Activated naive CD4-positive, alpha-beta T cell treated with anti-CD3 and anti-CD28 coated beads, Interleukin-2, amount 50 U/mL, for 72 hours (primary cell): Measurements from ENCODE around the gene CAMK2B. TPM values are rescaled to one million over a fixed set of nuclear protein-coding genes. Genes with fewer than 3 reads are reported as not detected.

ENCODE experiments used
- ATAC-seq, 2 donors: fragments of 150-1000 bp; cut with Tn5 transposase; 2 replicates each; pipeline ENCODE4 v1.10.0; 2021; ENCODE audit warnings: mild to moderate bottlenecking in 2 of 2, moderate library complexity in 2 of 2
- DNase-seq, 2 donors: peaks; one replicate each; pipeline ENCODE4 v3.0.0; 2021 to 2022; ENCODE audit warnings: low spot score in 2 of 2
- H3K27ac Mint-ChIP-seq, 2 donors: one replicate each; pipeline ENCODE4 v1.8.0; 2022; ENCODE audit warnings: mild to moderate bottlenecking in 2 of 2, mixed read lengths in 2 of 2
- H3K36me3 Mint-ChIP-seq, 2 donors: one replicate each; pipeline ENCODE4 v1.8.0; 2022; ENCODE audit warnings: mixed read lengths in 2 of 2
- H3K9me3 Mint-ChIP-seq, 2 donors: one replicate each; pipeline ENCODE4 v1.8.0; 2022; ENCODE audit warnings: mixed read lengths in 2 of 2
- total RNA-seq, 2 donors: library from RNA; stranded (reverse); gene quantifications; one replicate each; pipeline ENCODE4 v1.2.3, GENCODE V29; 2022

The CAMK2B gene
- total RNA-seq, 2 donors from 2014 or later: 0.32 to 2.1 TPM

DNA sequence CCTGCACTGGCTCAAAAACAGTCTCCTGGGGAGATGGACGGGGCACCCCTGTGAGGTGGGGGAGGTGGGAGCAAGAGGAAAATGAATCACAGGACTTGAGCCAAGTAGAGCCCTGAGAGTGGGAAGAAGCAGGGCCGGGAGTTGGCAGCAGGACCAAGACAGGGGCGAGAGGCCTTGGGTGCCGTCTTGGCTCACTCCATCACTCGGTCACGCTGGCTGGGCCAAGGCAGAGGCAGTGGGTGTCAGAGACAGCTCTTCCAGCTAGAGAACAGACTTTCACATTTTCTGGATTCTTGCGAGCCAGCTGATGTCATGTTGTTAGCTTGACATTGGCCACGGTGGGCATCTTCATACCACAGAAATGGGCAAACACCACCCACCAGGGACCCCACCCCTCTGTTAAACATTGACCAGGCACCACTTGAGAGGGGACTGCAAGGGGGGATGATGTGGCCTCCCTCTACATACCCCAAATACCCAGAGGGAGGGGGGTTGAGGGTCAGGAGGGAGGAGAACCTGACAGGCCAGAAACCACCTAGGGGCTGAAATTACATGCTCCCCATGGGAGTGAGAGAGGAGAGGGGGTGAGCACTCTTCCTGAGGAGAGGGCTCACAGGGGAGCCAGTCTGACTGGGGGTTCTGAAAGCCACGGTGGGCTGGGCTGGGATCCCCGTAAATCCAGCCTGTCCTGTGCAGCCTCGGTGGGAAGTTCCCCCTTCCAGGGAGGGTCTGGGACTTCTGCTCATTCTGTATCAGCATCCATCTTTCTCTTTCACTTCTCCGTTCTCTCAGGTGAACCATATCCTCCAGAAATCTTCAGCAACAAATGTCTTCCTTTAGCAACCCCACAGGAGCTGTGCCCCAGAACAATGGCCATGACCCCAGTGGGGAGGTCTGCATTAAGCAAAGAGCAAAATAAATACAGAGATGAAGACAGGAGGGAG lies 19.6 kb downstream of the CAMK2B start:
- ATAC-seq: no peak
- H3K9me3 Mint-ChIP-seq: no peaks in the 10 kb centered on the region
- no peak overlapping the region for H3K27ac Mint-ChIP-seq
- no peaks in the 10 kb centered on the region for H3K36me3 Mint-ChIP-seq
- DNase-seq: peak in 1 of 2 donors; percentile 1

DNA sequence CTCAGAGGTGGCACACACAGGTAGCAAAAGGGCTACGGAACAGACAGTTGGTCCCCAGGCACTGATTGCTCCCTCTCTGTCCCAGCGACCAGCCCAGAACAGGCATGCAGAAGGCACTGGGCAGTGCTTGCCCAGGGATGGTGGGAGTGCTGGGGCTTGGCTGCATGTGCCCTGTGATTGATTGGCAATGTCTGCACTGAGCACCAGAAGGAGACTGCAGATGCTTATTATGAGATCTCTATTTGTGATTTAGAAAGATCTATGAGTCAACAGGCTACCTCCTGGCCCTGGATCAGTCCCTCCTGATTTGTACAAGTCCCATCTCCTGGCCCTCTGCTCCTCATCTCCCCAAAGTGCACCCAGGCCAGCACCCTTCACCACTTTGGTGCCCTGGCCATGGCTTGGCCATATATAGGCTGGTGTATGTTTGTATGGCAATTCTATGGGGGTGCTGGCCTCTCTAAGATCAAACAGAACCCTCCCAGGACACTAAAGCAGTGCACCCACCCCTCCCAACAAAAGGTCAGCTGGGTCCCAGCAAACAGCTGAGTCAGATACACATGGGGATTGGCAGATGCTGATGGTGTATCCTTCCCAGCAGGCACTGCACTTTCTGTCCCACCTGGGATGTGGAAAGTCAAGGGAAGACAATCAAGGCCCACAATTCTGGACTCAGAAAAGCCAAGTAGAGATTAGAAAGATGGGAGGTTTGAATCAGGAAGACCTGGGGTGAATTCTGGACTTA lies 30.9 kb downstream of the CAMK2B start:
- DNase-seq (peak in 1 of 2 donors; percentile 44), ATAC-seq (no peak)
- Mint-ChIP-seq H3K27ac (no peak overlapping the region), H3K36me3 (no peaks in the 10 kb centered on the region), H3K9me3 (no peaks in the 10 kb centered on the region)

DNA sequence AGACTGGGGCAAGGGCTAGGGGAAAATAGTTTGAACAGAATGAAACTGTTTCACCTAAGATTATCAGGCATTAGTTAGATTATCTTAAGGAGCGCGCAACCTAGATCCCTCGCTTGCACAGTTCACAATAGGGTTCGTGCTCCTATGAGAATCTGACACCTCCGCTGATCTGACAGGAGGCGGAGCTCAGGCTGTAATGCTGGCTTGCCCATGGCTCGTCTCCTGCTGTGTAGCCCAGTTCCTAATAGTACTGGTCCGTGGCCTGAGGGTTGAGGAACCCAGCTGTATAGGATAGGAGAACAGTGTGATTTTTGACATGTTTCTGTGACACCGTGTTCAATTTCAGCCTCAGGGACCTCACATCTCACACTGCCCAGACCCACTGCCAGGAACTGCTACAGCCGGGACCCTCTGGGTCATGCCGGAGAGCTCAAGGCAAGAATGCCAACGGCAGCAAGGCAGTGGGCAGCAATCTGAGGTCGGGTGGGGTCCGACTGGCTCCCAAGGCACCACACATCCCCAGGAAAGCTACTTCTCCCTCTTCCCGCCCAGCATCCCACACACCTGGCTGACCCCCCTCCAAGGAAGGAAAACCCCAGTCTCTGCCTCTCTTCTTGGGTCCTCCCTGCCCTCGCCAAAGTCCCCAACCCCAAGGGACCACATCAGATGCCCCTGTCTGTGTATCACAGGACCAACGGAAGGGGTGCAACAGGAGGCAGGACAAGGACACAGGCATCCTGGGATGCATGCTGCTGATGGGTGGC lies 31.7 kb downstream of the CAMK2B start:
- DNase-seq (peak in 1 of 2 donors; percentile 28), ATAC-seq (no peak)
- Mint-ChIP-seq H3K36me3 (no peaks in the 10 kb centered on the region), H3K27ac (no peak overlapping the region), H3K9me3 (no peaks in the 10 kb centered on the region)

DNA sequence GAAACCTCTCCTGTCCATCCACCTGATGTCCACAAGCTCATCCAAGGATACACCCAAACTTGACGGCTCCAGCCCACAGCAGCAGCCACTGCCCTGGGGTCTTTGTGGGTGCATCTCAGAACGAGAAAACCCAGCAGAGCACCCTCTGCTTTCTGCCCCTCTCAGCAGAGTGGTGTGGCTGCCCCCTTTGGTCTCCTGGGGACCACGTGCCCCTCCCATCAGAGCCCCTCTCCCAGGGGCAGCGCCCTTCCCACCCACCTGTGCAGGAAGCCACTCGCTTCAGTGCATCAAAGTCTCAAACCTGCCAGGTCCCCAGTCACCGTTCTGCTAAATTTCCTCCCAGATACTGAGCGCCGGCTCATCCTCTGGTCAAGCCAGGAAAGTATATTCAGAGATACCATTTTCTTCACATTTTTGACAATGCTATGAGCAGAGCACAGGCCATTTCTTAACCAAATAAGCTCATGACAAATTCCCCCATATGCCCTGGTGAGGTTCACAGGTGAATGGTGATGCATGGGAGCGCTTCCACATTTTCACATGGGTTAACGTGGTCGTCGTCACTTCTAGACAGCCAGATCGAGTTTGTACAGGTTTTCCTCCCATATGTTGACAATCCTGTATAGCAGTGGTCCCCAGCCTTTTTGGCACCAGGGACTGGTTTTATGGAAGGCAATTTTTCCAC lies 32.4 kb downstream of the CAMK2B start:
- Mint-ChIP-seq H3K36me3 (no peaks in the 10 kb centered on the region), H3K9me3 (no peaks in the 10 kb centered on the region), H3K27ac (no peak overlapping the region)
- ATAC-seq (no peak), DNase-seq (peak in 1 of 2 donors; percentile 18)

DNA sequence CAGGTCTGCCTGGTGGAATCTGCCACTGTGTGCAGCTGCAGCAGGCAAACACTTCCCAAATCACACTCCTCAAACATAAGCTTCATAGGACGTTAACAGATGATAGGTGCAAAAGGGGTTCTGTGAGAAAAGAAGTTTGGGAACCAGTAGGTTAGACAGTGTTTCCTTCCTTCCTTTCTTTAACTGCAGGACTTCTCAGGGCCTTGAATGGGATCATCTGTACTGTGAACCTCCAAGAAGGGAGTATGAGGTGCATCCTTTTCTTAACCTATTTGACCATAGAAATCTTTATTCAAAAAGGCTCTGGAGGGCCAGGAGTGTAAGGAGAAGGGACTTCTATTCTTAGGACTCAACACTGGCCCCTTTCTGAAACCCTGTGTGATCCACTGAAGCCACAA lies 33.0 kb downstream of the CAMK2B start:
- no peak for DNase-seq
- no peak for ATAC-seq
- no peaks in the 10 kb centered on the region for H3K36me3 Mint-ChIP-seq

DNA sequence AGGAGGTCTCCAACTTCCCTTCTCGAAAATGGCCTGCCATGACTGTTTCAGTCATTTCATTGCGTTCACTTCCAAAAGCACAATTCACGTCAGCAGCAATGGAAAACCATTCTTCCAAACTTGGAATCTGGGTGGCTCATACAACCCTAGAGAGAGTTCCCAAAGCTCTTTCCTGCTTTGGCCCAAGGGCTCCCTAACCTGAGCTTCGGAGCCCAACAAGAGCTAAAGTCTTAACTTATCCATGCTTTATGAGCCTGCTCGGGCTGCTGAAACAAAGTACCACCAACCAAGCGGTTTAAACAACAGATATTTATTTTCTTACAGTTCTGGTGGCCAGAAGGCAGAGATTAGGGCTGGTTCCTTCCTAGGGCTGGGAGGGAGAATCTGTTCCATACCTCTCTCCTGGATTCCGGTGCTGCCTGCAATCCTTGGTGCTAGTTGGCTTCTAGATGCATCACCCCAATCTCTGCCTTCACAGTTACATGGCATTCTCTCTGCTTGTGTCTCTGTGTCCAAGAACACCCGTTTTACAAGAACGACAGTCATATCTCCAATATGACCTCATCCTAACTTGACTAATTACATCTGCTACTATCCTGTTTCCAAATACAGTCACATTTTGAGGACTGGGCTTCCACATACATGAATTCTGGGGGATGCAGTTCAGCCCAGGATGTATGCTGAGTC lies 33.5 kb downstream of the CAMK2B start:
- Mint-ChIP-seq H3K36me3 (no peaks in the 10 kb centered on the region), H3K9me3 (no peaks in the 10 kb centered on the region), H3K27ac (no peak overlapping the region)
- peak in 1 of 2 donors; percentile 20 for DNase-seq
- ATAC-seq: no peak

More for the DNA sequence above, 33.0 kb downstream of the CAMK2B start:
- Mint-ChIP-seq H3K9me3 (no peaks in the 10 kb centered on the region), H3K27ac (no peak overlapping the region)

DNA sequence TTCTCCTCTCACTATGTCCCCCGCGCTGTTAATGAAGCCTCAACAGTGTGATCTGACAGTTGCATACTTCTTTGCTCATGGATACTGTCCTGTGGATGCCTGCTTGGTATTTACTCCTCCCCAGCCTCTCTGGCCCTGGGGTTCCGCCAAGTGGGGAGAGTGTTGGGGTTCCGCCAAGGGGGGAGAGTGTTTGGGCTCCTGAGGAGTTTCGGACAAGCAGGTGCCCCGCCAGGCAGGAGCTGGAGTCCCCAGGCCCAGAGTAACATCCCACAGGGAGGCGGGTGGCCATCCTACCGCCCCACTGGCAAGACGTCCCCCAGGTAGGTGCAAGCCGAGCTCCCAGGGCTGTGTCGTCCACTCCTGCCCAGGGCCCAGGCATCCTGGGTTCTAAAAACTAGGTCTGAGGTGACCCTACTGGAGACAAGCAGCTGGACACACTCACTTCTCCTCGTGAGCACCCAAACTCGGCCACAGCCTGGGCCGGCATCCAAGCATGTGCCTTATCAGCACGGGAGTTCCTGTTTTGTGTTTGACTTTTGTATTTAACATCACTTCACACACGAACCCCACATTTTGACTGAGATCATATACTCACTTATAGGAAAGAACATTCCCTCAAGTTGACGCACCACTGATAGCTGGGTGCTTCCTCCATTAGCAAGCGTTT lies 34.2 kb downstream of the CAMK2B start:
- no peak overlapping the region for H3K27ac Mint-ChIP-seq
- H3K9me3 Mint-ChIP-seq: no peaks in the 10 kb centered on the region
- no peaks in the 10 kb centered on the region for H3K36me3 Mint-ChIP-seq
- DNase-seq (peak in 1 of 2 donors; percentile 21), ATAC-seq (no peak)

DNA sequence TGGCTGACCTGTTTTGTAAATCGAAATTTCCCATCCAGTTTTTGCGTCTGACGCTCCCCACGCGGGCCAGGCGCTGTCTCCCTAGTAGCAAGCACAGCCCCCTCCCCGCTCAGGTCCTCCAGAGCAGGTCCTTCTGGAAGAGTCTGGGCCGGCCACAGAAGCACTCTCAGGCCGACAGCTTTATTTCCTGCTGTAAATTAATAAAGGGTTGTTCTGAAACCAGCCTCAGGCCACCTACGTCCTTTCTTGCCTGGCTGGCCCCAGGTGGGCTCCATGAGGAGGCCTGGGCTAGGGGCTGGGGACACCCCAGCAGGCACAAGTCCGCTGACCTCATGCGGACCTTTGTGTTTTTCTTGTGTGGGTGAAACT lies 35.2 kb downstream of the CAMK2B start:
- Mint-ChIP-seq H3K36me3 (no peaks in the 10 kb centered on the region), H3K9me3 (no peaks in the 10 kb centered on the region), H3K27ac (no peak overlapping the region)
- ATAC-seq: no peak
- DNase-seq: peak in 1 of 2 donors; percentile 20

DNA sequence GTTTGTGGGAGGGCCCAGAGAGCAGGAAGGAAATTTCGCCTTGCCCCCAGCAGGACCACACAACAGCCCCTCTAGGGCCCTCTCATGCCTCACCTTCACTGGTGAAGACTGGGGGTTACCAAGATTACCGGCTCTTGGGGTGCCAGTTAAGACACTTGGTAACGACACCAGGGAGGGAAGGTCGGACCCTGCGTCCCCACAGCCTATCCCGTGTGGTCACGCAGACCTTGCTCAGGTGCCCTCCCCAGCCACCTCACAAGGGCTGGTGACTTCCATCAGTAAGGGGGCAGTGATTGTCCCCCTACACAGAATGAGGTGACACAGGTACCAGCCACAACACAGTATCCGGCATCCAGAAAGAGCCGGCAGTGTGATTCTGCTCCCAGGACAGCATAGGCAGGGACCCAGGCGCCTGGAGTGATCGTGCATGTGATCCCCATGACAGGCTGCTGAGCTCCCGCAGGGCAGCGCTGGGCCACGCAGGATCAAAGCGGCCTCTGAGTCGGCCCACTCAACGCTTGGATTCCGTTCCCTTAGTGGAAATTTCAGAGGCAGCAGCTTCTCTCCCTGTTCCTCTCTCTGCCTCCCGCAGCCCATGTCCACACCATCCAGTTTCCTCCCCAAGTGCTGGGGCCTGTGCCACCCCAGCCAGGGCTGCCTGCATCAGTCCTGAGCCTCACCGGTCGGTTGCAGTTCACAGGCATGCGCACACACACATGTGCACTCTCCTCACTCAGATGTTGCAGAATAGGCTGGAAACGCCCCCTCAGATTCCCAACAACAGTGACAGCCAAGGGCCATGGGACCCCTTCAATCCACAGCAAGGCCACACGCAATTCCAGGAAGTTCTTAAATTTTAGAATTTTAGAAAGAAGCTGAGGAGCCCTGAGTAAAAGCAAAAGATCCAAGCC lies 35.8 kb downstream of the CAMK2B start:
- peak in 1 of 2 donors; percentile 31 for DNase-seq
- no peaks in the 10 kb centered on the region for H3K9me3 Mint-ChIP-seq
- no peak overlapping the region for H3K27ac Mint-ChIP-seq
- no peak for ATAC-seq
- no peaks in the 10 kb centered on the region for H3K36me3 Mint-ChIP-seq

DNA sequence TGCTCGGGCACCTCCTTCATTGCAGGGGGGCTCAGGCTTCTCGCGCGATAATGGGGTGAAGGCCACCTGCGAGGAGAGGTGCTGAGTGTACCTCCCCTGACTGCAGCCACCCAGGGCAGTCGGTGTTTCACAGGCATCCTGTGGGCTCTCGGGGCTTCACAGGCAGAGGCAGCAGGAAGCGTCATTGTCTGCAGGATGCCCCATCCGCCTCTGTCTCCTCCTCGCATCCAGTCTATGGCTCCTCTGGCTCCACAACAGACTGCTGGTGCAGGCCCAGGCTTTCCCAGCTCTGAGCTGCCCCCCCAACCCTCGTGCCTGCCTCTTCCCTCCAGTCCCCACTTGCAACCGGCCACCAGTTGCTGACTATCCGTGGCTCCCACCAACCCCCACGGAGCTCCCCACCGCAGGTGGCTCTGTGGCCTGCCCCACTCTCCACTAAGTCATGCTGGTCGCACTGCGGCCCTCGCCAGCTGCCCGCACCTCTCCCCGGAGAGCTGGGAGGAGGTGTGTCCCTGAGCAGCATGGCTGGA lies 36.5 kb downstream of the CAMK2B start:
- no peak overlapping the region for H3K27ac Mint-ChIP-seq
- peak in 1 of 2 donors; percentile 34 for DNase-seq
- no peaks in the 10 kb centered on the region for H3K9me3 Mint-ChIP-seq
- H3K36me3 Mint-ChIP-seq: no peaks in the 10 kb centered on the region
- no peak for ATAC-seq

DNA sequence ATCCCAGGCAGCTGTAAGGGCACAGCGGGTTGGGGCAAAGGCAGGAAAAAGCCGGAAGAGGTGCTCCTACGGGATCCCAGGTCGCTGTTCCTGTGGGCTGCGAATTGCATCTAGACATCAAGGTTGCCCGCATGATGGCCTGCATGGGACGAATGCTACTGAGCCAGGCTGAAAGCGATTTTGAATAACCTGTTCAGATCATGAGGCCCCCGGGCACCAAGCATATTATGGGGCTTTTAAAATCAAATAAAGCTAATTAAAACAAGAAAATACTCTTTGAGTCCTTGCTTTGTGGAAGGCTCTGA lies 37.1 kb downstream of the CAMK2B start:
- Mint-ChIP-seq H3K36me3 (no peaks in the 10 kb centered on the region), H3K27ac (no peak overlapping the region), H3K9me3 (no peaks in the 10 kb centered on the region)
- DNase-seq (no peak), ATAC-seq (no peak)

DNA sequence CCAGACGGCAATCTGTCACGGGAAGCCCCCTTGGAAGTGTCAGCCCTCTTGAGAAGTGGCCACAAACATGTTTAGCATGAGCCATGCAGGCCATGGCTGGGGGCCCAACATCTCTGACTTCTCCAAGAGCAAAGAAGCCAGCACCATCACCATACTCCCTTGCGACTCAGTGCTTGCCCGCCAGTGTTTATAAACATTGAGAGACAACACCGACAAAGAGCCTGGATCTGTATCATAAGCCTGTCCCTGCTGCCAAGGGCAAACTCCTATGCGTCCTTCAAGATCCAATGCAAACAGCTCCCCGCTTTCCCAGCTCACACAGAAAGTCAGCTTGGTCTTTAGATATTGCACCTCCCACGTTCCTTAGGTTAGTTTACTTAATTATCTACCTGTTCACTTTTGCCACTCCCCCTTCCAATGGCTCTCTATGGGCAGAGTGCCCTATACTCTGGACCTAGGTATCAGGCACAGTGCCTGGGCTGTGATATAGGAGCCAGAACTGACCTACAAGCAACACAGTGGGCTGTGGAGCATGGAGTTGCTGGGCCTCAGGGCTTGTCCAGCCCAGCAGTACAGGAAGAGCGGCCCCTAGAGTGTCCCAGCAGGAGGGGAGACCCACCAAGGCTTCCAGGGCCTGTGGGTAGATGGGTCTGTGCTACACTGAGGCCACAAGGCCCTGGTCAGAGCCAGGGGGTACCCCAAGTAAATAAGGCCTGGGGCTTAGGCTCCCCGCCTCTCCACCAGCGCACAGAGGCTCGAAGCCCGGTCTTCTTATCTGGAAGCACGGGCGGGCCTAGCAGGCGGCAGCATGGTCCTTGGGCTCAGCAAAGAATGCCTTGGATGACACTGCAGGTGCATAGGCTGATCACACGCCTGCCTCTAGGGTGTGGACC lies 37.7 kb downstream of the CAMK2B start:
- no peaks in the 10 kb centered on the region for H3K9me3 Mint-ChIP-seq
- H3K36me3 Mint-ChIP-seq: no peaks in the 10 kb centered on the region
- peak in 1 of 2 donors; percentile 40 for DNase-seq
- ATAC-seq: no peak
- H3K27ac Mint-ChIP-seq: peak overlapping the region; percentile 5 to 66

DNA sequence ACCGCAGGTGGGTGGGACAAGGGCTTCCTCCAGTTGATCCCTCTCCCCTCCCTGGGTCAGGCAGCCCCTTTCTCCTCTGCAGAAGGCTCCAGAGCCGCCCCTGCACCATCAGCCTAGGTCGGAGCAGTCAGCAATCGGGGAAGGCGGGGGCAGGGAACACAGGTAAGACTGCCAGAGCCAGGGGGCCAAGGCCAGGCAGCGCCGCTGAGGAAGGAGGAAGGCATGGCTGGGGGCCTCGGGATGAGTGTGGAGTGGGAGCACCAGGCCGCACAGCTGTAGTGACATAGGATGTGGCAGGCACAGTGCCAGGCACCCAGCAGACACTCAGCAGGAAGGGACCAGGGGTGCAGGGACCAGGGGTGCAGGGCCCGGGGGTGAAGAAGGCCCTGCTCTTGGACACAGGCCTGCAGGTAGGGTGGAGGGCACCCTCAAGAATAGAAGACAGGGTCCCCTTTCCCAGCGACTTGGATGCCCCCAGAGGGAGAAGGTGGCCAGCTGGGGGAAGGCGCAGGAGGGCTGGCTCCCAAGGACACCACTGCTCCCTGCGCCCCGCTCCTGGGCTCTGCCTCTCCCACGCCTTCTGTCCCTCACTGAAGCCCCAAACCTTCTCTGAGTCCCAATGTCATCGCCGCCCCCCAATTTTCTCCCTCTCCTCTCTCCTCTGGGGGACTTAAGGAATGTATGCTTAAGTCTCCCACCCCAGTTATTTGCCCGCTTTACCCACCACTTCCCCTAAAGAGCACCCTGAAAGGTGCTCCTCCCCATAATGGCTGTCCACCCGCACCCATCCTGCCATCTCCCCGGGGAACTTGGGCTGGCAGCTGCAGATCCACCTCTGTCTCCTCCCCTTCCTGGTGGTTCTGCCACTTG lies 38.5 kb downstream of the CAMK2B start:
- no peaks in the 10 kb centered on the region for H3K36me3 Mint-ChIP-seq
- peak overlapping the region in 1 of 2 donors; percentile 5 for H3K27ac Mint-ChIP-seq
- H3K9me3 Mint-ChIP-seq: no peaks in the 10 kb centered on the region
- DNase-seq (peak in 1 of 2 donors; percentile 42), ATAC-seq (no peak)
